IMR-90 (cell line): ENCODE measurements around the gene WEE1. TPM values are rescaled to one million over a fixed set of nuclear protein-coding genes. Genes with fewer than 3 reads are reported as not detected.

Source experiments
- ATAC-seq: fragments of 200-7000 bp; cut with Tn5 transposase; 2 replicates; pipeline ENCODE4 v1.9.1; 2020; ENCODE audit warnings: low read depth, mild to moderate bottlenecking, moderate library complexity
- BruUV-seq: library from RNA; stranded (reverse); fragments of 400-500 nt; replicated peaks from 2 replicates; lab custom pipeline; 2021; lab: Mats Ljungman, UMichigan
- CTCF ChIA-PET: fragments of 300-600 bp; formaldehyde crosslinking; extraction: SDS; loops from one replicate; lab custom pipeline; 2021; ENCODE audit warnings: antibody characterized with exemption; lab: Yijun Ruan, JAX
- POLR2A ChIA-PET: fragments of 300-600 bp; sonication (Branson Sonifier 250); formaldehyde crosslinking; loops from one replicate; lab custom pipeline; 2022; ENCODE audit warnings: antibody characterized with exemption; ENCODE audit not compliant: unreplicated experiment; lab: Charles Lee
- DNase-seq: peaks from one replicate; pipeline ENCODE4 v3.0.0; 2013
- H2AFZ ChIP-seq: replicated peaks from 2 replicates; pipeline ENCODE3; 2013; ENCODE audit warnings: low read length, mild to moderate bottlenecking; ENCODE audit not compliant: poor library complexity
- H2AK5ac ChIP-seq: 2 replicates; pipeline ENCODE4 v1.6.1; 2013; ENCODE audit warnings: low read depth, low read length, inconsistent platforms
- H2AK9ac ChIP-seq: replicated peaks from 2 replicates; pipeline ENCODE3; 2013; ENCODE audit warnings: mild to moderate bottlenecking, low read depth, low read length, moderate library complexity; ENCODE audit not compliant: poor library complexity
- H2BK120ac ChIP-seq: 2 replicates; pipeline ENCODE4 v1.6.1; 2013; ENCODE audit warnings: low read depth, low read length, inconsistent platforms
- H2BK15ac ChIP-seq: 3 replicates; pipeline ENCODE4 v1.6.1; 2013; ENCODE audit warnings: low read depth, low read length, inconsistent platforms
- H2BK20ac ChIP-seq: 2 replicates; pipeline ENCODE4 v1.6.1; 2013; ENCODE audit warnings: low read depth, mild to moderate bottlenecking, inconsistent platforms, low read length, moderate library complexity
- H2BK5ac ChIP-seq: 2 replicates; pipeline ENCODE4 v1.6.1; 2013; ENCODE audit warnings: mild to moderate bottlenecking, low read depth, low read length, inconsistent platforms; ENCODE audit not compliant: poor library complexity, severe bottlenecking
- H3K14ac ChIP-seq: replicated peaks from 2 replicates; pipeline ENCODE4 v1.6.1; 2013; ENCODE audit warnings: low read depth, low read length, inconsistent platforms
- H3K18ac ChIP-seq: 2 replicates; pipeline ENCODE4 v1.6.1; 2013; ENCODE audit warnings: low read depth, low read length, control low read depth
- H3K23ac ChIP-seq: 2 replicates; pipeline ENCODE4 v1.6.1; 2013; ENCODE audit warnings: low read depth, low read length, inconsistent platforms
- H3K27ac ChIP-seq: 2 replicates; pipeline ENCODE4 v1.5.1; 2013; ENCODE audit warnings: mild to moderate bottlenecking, control low read depth, low read length; ENCODE audit not compliant: insufficient read depth
- H3K27me3 ChIP-seq: 2 replicates; pipeline ENCODE4 v1.6.1; 2013; ENCODE audit warnings: low read length; ENCODE audit not compliant: control insufficient read depth, insufficient read depth
- H3K36me3 ChIP-seq: 2 replicates; pipeline ENCODE4 v1.6.1; 2013; ENCODE audit warnings: low read length, mixed read lengths; ENCODE audit not compliant: control insufficient read depth, insufficient read depth
- H3K4ac ChIP-seq: 2 replicates; pipeline ENCODE4 v1.6.1; 2013; ENCODE audit warnings: low read depth, low read length, inconsistent platforms
- H3K4me1 ChIP-seq: 2 replicates; pipeline ENCODE4 v1.6.1; 2013; ENCODE audit warnings: low read length, mixed read lengths; ENCODE audit not compliant: control insufficient read depth, insufficient read depth
- H3K4me2 ChIP-seq: 2 replicates; pipeline ENCODE4 v1.6.1; 2013; ENCODE audit warnings: low read depth, mild to moderate bottlenecking, control low read depth, low read length, moderate library complexity
- H3K4me3 ChIP-seq: 2 replicates; pipeline ENCODE4 v1.5.1; 2013; ENCODE audit warnings: low read depth, mild to moderate bottlenecking, control low read depth, low read length, moderate library complexity; ENCODE audit not compliant: insufficient read depth
- H3K56ac ChIP-seq: 2 replicates; pipeline ENCODE4 v1.6.1; 2013; ENCODE audit warnings: low read length, inconsistent platforms; ENCODE audit not compliant: insufficient read depth; ENCODE audit errors: extremely low read depth
- H3K79me1 ChIP-seq, 2 experiments: 2 replicates each; pipeline ENCODE4 v1.6.1; 2013; ENCODE audit warnings: low read length in 2 of 2, inconsistent platforms in 1 of 2, low read depth in 1 of 2
- H3K9ac ChIP-seq: 2 replicates; pipeline ENCODE4 v1.6.1; 2013; ENCODE audit warnings: low read depth, low read length, control low read depth
- H3K9me1 ChIP-seq: 2 replicates; pipeline ENCODE4 v1.6.1; 2013; ENCODE audit warnings: low read length, inconsistent platforms; ENCODE audit not compliant: insufficient read depth
- H3K9me3 ChIP-seq: 2 replicates; pipeline ENCODE4 v1.6.1; 2013; ENCODE audit warnings: low read length; ENCODE audit not compliant: control insufficient read depth, insufficient read depth
- H4K20me1 ChIP-seq: 2 replicates; pipeline ENCODE4 v1.6.1; 2013; ENCODE audit warnings: low read length, inconsistent platforms; ENCODE audit not compliant: insufficient read depth
- H4K5ac ChIP-seq: 2 replicates; pipeline ENCODE4 v1.6.1; 2013; ENCODE audit warnings: mild to moderate bottlenecking, low read depth, low read length, control low read depth
- H4K8ac ChIP-seq, 2 experiments: 2 replicates each; pipeline ENCODE4 v1.6.1; 2013; ENCODE audit warnings: low read depth in 2 of 2, low read length in 2 of 2, control low read depth in 1 of 2, inconsistent platforms in 1 of 2
- H4K91ac ChIP-seq: 2 replicates; pipeline ENCODE4 v1.6.1; 2013; ENCODE audit warnings: low read depth, low read length, inconsistent platforms; ENCODE audit not compliant: insufficient read depth
- CTCF ChIP-seq: conservative IDR thresholded peaks from 2 replicates; pipeline ENCODE4 v1.5.1; 2012; ENCODE audit warnings: mild to moderate bottlenecking, low read depth, low read length, improper control_type of control experiment
- MAFK ChIP-seq: IDR thresholded peaks from 2 replicates; pipeline ENCODE4 v1.6.1; 2012; ENCODE audit warnings: low read depth, low read length, improper control_type of control experiment
- MXI1 ChIP-seq: IDR thresholded peaks from 2 replicates; pipeline ENCODE4 v1.6.1; 2012; ENCODE audit warnings: low read depth, mild to moderate bottlenecking, low read length, moderate library complexity, borderline replicate concordance
- POLR2A ChIP-seq: IDR thresholded peaks from 2 replicates; pipeline ENCODE4 v1.6.1; 2012; ENCODE audit warnings: mild to moderate bottlenecking, low read depth, low read length
- RFX5 ChIP-seq: IDR thresholded peaks from 2 replicates; pipeline ENCODE4 v1.8.0; 2012; ENCODE audit warnings: low read depth, mild to moderate bottlenecking, low read length, moderate library complexity
- SMC3 ChIP-seq: fragments of 150-350 bp; IDR thresholded peaks from 2 replicates; pipeline ENCODE4 v1.6.1; 2016; ENCODE audit warnings: low read depth, mild to moderate bottlenecking, antibody characterized with exemption, low read length, moderate library complexity
- WGBS, 2 experiments: methylation state at CpG; one replicate each; pipeline versions ENCODE4 v1.1.5 to v1.1.7; 2013; ENCODE audit warnings: missing lambda C conversion rate in 2 of 2; ENCODE audit not compliant: insufficient read length in 1 of 2; ENCODE audit errors: extremely low coverage in 2 of 2; 5-methylcytosine and 5-hydroxymethylcytosine counted together
- dilution Hi-C: fragments of 300-500 bp; cut with HindIII; formaldehyde crosslinking; loops from one replicate; pipeline ENCODE4 v1.14.3; 2018; ENCODE audit warnings: low sequenced_read_pairs; ENCODE audit not compliant: unreplicated experiment
- in situ Hi-C: fragments of 300-500 bp; cut with MboI; formaldehyde crosslinking; loops from 3 replicates; pipeline ENCODE4 v1.14.3; 2019; ENCODE audit warnings: low sequenced_read_pairs, inconsistent platforms, mixed read lengths
- intact Hi-C: fragments of 100-400 bp; cut with micrococcal nuclease; formaldehyde crosslinking; loops from 2 replicates; pipeline ENCODE4 v1.10.0; 2022
- polyA plus RNA-seq, 3 experiments: library from polyadenylated mRNA; depleted of rRNA; stranded (reverse); fragments of >200 nt; gene quantifications; 2 replicates each; pipeline ENCODE4 v1.2.3, GENCODE V29; 2012; ENCODE audit warnings: low replicate concordance in 1 of 3
- total RNA-seq: library from RNA; depleted of rRNA; stranded (reverse); fragments of >200 nt; gene quantifications from 2 replicates; pipeline ENCODE4 v1.2.3, GENCODE V29; 2012

Gene WEE1
- total and polyA plus RNA-seq, 2 of the 4 experiments (the other 2 are of a cell fraction), result 26.5 to 29.2 TPM

GRCh38 chr11:9550191-9550628 lies 23.3 kb upstream of the WEE1 start:
- Histone ChIP-seq H3K18ac (no peak overlapping the region), H3K4me3 (no peak overlapping the region), H3K4ac (no peak overlapping the region), H3K14ac (no peak overlapping the region), H2BK5ac (no peak overlapping the region), H4K5ac (no peak overlapping the region), H4K8ac (no peak overlapping the region), H3K23ac (no peak overlapping the region), H3K9ac (no peak overlapping the region), H3K27me3 (no peaks in the 10 kb centered on the region), H2AK5ac (no peak overlapping the region), H2BK120ac (no peak overlapping the region), H3K4me2 (no peak overlapping the region), H3K4me1 (no peaks in the 10 kb centered on the region), H4K91ac (no peak overlapping the region), H3K36me3 (no peaks in the 10 kb centered on the region), H2BK15ac (no peak overlapping the region), H3K9me3 (no peaks in the 10 kb centered on the region), H2BK20ac (no peak overlapping the region), H2AFZ (no peak overlapping the region), H4K20me1 (no peaks in the 10 kb centered on the region), H3K27ac (no peak overlapping the region), H2AK9ac (no peak overlapping the region), H3K56ac (no peak overlapping the region), H3K79me1 (no peaks in the 10 kb centered on the region), H3K9me1 (peaks cover 6% of the 10 kb centered on the region; the same call in 1 of the 2 replicates)
- dilution Hi-C loops (no loop called here), intact Hi-C loops (no loop called here), in situ Hi-C loops (no loop called here)
- no peak for ATAC-seq
- ChIA-PET POLR2A (no interaction called here), CTCF (no interaction called here)
- TF ChIP-seq MAFK (no peak), POLR2A (no peak), RFX5 (no peak), MXI1 (no peak), CTCF (no peak), SMC3 (no peak)
- WGBS, 2 experiments, result no CpG with 5 or more reads among the region's 8 CpGs
- DNase-seq, result no peak
- BruUV-seq, result no TSS peak
